Loucy (cell line): ENCODE data around the gene PRUNE2.

Source experiments
- CTCF ChIP-seq: fragments of 200-600 bp; sonication (generic); conservative IDR thresholded peaks from 2 replicates; pipeline ENCODE4 v1.5.1; 2014; ENCODE audit warnings: mild to moderate bottlenecking, antibody characterized with exemption, low read length
- EZH2phosphoT487 ChIP-seq: fragments of 200-600 bp; IDR thresholded peaks from 2 replicates; pipeline ENCODE4 v1.6.1; 2018; ENCODE audit warnings: antibody characterized with exemption, mild to moderate bottlenecking, moderate library complexity, borderline replicate concordance

DNA sequence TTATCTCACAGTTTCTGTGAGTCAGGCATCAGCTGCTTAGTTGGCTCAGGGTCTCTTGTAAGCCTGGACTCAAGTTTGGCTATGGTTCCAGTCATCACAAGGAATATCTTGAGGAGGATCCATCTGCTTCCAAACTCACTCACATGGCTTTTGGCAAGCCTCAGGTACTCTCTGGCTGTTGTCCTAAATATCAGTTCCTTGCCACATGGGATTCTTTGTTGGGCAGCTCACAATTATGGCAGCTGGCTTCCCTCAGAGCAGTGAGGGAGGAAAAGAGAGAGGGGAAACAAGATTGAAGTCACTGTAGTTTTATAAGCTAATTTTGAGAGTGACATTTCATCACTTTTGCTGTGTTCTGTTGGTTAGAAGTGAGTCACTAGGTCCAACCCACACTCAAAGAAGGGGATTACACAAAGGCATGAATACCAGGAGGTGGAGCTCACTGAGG, 302.4 kb downstream of the PRUNE2 start:
- TF ChIP-seq CTCF (no peak), EZH2phosphoT487 (no peak)
